ENCODE measurements around the gene HDGFL2.
"Not testable (repeated sequence)": the region's sequence is repeated elsewhere in the genome, so short reads cannot be mapped to it uniquely, and the experiment has no call there.

HDGFL2 gene

DNA sequence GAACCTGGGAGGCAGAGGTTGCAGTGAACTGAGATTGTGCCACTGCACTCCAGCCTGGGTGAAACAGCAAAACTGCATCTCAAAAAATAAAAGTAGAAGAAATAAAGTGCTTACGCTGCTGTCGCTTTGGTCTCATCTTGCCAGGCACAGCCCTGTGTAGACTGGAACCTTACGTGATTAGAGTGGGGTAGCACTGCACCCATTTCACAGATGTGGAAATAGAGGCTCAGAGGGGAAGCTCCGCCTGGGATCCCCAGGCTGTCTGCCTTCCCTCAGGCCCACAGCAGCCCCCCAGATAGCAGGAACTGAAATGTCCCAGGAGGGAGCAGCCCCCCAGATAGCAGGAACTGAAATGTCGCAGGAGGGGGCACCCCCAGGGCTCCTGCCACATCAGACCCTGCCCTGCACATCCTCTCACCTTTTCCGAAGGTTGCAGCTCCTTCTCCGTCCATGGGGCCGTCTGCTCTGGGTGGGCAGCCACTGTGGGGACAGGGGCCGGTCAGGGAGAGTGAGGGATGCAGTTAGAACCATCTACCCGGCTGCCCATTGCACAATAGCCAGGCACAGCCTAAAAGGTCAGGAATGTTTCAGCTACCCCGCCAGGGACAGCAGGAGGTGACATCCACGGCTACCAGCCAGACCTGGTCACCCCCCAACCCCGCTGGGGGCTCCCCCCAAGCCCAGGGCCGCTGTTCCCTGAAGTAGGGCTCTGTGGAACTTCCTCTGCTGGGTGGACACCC is 44.3 kb downstream of the HDGFL2 start:
- no peak for DNase-seq (ENCODE audit: low read depth)

DNA sequence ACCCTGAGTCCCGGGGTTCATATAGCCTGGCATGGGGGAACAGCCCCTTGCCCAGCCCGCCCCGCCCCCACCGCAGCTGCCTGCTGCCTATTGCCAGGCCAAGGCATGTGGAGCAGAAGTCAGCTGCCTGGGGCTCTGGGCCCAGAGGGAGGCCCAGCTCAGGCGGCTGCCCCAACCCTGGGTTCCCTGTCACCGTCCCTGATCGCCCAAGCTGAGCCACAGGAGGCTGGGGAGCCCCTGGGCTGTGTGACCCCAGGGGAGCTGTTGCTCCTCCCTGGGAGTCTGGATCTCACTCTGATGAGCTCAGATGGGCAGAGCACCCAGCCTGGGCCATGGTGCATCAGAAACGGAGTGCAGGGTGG is 44.8 kb downstream of the HDGFL2 start:
- DNase-seq (ENCODE audit: low read depth): no peak

DNA sequence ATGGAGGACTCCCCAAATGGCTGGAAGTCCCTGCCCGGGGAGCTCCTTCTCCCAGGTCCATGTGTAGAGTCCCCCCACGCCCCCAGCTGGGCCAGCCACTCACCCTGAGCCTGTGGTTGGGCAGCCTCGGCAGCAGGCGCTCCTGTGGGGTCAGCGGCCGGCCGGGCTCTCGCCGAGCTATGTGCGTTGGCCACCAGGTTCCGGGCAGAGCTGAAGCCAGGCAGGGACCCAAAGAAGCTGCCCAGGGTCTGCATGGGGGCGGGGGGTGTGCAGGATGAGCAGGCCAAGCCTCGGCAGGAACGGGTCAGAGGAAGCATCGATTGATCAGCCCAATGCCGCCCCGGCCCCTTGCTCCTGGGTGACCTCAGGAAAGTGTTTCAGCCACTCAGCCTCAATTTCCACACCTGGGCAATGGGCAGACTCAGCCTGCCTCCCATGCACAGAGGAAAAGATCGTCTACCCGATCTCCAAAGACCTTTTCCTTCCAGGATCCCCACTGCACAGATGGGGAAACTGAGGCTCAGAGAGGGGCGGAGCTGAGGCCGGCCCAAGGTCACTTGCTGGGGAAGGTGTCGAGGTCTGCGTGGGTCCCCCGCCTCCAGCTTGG is 45.5 kb downstream of the HDGFL2 start:
- DNase-seq (ENCODE audit: low read depth): no peak

DNA sequence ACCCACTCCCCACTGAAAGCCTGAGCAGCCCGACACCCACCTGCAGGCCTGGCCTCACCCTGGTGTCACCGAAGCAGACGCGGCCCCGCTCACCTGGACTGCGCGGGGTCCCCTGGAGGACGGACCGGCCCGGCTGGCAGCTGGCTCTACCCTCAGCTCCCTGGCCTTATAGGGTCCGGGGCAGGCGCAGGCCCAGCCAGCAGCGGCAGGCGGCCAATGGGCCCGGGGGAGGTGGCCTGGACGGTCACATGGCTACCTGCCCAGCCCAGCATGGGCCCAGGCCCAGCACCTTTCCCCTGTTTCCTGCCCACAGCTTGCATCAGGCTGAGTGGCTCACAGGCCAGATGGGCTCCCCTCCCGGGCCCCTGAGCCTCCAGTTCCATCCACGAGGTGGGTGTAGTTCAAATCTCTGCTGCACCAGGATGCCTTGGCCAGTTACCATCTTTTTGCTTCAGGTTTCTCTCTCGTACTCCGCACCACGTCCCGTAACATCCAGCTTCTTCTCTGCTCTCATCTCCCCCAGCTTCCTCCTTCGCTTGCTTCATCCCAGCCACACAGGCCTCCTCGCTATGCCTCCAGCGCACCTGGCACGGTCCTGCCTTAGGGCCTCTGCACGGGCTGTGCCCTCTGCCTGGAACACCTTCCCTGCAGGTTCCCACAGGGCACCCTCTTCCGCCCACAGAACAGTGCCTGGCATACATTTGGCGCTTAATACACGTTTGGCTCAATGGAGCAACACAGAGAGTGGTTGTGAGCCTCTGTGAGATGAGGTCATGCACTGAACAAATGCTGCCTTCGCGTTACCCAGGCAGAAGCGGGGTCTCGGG is 46.5 kb downstream of the HDGFL2 start, which contains the start of gene PLIN4:
Gene PLIN4, minus strand, starts transcription at position 142 of the 827 bp plus-strand sequence. CDS start 214 bp downstream, outside the sequence.
- DNase-seq (ENCODE audit: low read depth): no peak

DNA sequence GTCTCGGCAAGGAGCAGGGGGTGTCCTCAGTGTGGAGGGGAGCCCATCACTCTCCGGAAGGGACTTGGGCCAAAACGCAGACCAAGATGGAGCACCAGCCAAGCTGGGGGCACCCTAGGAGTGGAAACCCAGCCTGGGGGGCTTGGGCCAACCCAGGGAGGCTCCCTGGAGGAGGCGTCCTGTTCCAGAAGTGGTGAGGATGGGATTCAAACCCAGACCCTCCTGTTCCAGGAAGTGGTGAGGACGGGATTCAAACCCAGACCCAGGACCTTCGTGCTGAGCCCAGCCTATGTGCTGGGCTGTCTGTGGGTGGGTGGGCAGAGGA is 47.0 kb downstream of the HDGFL2 start:
- no peak for DNase-seq (ENCODE audit: low read depth)

DNA sequence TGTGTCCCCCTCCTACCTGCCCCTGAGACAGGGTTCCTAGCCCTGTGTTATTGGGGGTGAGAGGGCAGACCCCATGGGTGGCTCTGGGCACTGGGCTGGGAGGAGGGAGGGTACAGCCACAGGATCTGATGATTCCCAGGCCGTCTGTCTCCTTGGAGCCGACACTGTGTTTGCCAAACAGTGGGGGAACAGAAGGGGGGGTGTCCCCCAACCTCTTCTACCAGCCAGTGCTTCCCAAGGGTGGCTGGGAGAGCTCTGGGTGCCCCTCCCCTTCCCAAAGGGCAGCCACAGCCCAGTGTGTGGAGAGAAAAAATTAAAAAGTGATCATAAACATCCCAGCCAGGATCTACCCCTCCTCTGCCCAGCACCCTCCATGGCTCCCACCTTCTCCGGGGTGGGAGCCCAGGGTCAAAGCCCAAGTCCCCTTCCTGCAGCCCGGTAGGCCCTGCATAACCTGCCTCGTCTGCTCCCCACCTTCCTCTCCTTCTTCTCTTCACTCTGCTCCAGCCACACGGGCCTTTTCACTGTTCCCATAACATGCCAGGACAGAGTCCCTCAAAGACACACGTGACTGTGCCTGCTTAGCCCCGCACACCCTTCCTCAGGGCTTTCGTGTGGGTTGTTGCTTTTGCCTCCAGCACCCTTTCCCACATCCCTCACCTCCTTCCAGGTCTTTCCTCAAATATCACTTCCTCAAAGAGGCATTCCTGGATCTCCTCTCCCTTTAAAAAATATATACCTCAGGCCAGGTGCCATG is 47.6 kb downstream of the HDGFL2 start:
- no peak for DNase-seq (ENCODE audit: low read depth)

DNA sequence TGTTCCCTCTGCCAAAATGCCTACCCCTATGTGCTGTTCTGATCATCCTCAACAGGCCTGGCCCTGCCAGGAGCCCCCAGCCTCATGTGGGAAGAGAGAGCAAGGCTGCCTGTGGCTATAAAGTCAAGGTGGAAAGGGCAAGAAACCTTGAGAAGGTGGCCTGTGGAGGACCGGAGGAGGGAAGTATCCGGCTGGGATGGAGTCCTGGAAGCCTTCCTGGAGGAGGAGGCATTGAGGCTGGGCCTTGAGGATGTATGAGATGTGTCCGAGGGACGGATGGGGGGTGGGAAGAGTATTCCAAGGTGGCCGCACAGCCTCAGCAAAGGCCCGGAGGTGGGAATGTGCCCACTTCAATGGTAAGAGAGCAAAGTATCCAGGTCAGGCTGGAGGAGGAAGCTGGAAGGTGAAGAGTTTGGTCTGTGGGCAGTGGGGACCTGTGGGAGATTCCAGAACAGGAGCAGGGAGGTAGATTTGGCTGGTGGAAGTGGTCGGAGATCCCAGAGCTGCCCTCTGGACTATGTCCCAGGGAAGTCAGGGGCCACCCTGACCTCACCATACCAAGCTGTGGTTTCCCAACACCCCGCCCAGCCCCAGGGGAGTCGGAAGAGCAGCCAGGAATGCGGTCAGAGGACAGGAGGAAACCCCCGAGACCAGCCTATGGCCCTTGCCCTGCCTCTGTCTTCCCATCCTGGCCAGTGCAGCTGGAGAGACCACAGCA is 49.2 kb downstream of the HDGFL2 start:
- DNase-seq (ENCODE audit: low read depth): peak; percentile 15

DNA sequence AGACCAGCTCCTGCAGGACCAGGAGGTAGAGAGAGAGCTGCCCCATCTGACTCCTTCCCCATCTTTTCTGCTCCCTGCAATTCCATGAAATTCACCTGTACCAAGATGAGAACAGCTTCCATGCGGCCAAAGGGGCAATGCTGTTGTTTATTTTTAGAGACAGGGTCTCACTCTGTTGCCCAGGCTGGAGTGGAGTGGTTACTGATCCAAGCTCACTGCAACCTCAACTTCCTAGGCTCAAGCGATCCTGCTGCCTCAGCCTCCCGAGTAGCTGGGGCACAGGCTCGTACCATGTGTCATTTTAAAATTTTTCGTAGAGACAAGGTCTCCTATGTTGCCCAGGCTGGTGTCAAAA is 49.8 kb downstream of the HDGFL2 start:
- DNase-seq (ENCODE audit: low read depth): no peak

DNA sequence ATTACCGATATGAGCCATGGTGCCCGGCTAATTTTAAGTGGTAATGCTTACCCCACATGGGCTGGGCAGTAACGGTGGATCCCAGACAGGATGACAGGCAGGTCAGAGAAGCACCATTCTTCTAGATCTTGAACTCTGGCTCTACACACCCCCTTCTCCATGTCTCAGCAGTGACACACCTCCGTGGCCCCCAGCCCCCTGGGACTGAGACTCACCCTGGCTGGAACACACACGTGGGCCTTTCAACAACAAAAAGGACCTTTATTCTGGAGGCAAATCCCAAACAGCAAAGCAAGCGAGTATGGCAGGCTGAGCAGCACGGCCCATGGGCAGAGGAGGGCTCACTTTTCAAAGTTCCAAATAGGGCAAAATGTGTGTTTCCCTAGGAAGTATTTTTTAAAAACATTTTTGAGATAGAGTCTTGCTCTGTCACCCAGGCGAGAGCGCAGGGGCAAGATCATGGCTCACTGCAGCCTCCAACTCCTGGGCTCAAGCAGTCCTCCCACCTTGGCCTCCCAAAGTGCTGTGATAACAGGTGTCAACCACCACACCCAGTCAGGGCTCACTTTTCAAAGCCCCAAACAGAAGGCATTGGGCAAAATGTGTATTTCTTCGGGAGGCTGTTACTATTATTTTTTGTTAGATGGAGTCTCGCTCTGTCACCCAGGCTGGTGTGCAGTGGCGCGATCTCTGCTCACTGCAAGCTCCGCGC is 50.4 kb downstream of the HDGFL2 start:
- no peak for DNase-seq (ENCODE audit: low read depth)

DNA sequence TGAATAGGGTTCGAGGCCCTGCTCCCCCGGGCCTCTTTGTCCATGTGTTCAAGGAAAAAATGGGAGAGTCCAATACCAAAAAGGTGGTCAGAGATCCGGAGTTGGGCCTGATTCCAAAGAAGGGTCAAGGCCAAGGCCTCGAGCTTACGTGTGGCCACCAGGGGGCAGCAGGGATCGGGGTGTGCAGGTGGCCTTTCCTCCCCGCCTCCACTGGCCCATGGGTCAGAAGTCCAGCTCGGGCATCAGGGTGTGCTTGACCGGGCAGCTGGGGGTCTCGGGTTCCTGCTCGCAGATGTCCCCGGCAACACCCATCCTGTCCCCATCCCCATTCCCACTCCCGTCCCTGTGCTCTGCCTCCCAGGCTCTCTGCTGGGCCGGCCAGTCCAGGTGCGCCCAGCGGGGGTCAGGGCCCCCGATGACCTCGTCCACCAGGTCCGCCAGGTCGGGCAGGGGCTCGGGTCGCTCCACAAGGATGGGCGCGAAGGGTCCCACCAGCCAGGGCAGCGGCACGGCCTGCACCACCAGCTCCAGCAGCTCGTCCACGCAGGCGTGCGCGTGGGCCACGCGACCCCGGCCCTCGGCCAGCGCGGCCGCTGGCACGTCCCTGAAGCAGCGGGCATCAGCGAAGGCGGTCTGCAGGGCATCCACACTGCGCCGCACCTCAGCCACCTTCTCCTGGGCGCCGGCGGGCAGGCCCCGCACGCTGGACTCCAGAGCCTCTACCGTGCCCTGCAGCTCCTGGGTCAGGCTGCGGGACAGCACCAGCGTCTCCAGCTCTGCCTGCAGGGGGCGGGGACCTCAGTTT is 51.4 kb downstream of the HDGFL2 start:
- DNase-seq (ENCODE audit: low read depth): peak; percentile 41

DNA sequence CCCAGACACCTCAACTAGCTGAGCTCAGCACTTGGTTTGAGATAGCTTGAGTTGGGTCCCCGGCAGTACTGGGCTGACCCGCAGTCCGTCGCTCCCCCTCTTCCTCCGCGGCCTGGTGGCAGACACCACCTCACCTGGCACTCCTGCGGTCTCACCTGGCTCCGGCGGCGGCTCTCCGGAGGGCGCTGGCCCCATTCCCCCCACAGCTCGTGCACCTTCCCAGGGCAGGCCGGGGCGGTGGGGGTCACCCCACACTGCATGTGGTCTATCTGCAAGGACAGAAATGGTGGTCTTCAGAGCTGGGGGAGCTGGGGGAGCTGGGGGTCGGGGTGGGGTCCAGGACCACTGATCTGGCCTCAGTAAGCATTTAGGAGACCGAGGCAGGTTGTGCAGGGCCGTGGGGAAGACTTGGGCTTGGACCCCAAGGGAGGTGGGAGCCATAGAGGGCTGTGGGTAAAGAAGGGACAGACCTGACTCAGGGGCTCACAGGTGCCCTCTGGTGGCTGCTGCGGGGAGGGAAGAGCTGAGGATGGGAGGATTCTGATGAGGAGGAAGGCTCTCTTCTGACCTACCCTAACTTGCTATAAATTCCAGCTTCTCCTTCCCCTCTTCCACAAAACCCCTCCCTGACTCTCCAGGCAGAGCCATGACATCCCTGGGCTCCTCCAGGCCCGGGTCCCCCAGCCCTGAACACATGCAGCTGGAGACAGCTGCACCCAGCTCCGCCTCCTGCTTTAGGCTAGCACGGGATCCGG is 52.9 kb downstream of the HDGFL2 start:
- peak; percentile 47 for DNase-seq (ENCODE audit: low read depth)

DNA sequence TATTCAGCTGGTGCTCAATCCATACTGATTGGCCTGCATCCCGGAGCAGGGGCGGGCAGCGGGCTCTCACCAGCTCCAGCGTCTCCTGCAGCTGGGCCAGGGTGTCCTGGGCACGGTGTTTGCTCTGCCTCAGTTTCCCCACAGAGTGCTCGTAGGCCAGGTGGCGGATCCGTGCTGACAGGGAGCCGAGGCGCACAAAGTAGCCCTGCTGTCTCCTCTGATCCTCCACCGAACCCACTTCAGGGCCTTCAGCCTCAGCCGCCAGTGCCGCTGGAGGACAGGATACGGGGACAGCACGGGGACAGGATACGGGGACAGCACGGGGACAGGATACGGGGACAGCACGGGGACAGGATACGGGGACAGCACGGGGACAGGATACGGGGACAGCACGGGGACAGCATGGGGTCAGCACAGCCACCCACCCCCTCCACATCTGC is 53.5 kb downstream of the HDGFL2 start:
- no peak for DNase-seq (ENCODE audit: low read depth)

DNA sequence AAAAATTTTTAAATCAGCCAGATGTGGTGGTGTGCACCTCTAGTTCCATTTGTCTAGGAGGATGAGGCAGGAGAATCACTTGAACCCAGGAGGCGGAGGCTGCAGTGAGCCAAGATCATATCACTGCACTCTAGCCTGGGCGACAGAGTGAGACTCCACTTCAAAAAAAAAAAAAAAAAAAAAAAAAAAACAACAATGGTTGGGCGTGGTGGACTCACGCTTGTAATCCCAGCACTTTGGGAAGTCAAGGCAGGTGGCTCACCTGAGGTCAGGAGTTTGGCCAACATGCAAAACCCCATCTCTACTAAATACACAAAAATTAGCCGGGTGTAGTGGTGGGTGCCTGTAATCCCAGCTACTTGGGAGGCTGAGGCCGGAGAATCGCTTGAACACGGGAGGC is 55.3 kb downstream of the HDGFL2 start:
- not testable (repeated sequence) for DNase-seq (ENCODE audit: low read depth)

DNA sequence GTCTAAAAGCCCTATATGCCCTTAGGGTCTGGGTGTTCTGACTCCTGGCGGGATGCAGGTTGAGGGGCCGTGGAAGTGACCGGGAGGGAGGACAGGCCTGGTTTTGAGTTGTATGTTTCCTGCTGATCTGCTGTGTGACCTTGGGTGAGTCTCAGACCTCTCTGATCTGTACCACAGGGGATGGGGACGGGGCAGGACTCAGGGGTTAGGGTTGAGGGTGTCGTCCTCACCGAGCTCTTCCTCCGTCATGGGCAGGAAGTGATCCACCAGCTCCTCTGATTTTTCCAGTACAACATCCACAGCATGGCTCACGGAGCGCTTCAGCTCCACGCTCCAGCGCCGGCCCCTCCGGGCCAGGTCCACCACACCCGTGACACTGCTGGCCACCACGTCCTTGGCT is 56.7 kb downstream of the HDGFL2 start:
- no peak for DNase-seq (ENCODE audit: low read depth)

DNA sequence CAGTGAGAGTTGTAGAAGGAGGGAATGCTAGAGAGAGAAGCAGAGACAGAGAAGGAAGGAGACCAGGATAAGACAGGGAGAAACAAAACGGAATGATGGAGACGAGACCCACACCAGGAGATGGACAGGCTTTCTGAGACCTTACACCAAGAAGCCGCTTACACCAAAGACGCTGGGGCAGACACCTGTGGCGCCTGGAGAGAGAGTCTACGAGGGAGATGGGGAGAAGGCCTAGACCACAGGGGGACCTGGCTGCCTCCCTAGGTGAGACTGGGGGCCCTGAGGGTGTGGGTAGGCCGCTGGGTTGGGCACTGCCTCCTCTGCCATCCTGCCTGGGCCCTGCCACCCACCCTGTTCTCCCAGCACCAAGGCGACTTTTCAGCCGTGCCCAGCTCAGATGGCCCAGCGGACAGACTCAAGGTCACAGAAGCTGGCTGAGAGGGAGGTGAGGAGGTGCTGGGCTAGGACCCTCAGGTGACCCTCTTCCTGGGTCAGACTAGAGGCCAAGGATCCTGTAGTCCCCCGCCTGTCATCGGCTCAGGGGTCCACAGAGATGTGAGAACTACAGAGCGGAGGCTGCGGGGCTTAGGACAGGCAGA is 57.9 kb downstream of the HDGFL2 start:
- DNase-seq (ENCODE audit: low read depth): no peak

DNA sequence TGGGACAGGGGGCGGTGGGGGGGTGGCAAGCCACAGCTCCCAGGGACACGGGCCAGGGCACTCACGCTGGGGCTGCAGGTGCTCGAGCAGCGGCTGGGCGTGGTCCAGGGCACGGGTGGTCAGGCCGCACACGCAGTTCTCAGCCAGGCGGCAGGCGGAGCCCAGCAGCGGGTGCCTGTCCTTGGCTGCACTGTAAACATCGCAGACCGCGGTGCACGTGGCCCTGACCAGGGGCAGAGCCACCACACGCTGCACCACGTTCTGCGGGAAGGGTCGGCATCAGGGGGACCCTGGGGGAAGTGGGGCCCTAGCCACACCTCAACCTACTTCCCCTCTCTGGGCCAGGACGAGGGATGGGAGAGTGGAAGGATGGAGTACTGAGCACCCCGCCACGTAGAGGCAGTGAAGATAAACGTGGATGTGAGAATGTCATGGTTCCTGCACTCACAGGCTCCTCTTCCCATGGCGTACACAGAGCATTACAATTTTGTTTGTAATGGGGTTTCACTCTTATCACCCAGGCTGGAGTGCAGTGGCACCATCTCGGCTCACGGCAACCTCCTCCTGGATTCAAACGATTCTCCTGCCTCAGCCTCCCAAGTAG is 59.6 kb downstream of the HDGFL2 start:
- no peak for DNase-seq (ENCODE audit: low read depth)

DNA sequence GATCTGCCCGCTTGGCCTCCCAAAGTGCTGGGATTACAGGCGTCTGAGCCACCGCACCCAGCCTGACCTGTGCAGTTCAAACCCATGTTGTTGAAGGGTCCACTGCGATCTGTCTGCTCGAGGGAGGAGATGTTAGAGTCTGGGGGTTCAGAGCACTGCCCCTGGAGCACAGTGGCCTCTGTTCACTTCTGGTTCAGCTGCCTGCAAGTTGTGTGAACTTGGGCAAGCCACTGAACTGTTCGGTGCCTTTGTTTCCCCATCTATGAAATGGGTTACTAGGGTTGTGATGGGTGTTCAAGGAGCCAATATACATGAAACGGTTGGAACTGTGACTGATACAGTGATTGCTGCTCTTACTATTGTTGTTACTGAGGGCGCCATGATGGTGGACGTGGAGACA is 61.2 kb downstream of the HDGFL2 start:
- DNase-seq (ENCODE audit: low read depth): no peak

DNA sequence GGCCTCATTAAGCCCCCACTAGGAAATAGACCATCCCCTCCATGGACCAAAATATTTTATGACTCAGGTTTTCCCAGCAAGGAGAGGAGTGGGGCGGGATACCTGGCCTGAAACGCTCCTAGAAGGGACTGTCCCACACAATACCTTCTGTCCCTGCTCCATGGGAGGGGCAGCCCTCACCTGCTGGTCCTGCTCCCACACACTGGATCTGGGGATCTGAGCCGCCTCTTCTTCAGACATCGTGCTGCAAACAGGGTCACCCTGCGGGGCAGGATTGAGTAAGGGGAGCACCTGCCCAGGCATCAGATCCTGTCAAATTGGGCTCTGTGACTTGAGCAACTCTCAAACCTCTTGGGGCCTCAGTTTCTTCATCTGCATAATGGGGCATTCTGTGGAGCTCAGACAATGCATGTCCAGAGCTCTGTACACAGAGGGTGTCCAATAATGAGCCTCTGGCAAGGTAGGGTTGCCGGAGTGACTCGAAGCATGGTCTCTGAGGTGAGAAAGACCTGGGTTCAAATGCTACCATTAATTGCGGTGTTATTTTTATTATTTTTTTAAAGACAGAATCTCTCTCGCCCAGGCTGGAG is 61.8 kb downstream of the HDGFL2 start:
- no peak for DNase-seq (ENCODE audit: low read depth)

Data from EH (cell line).